Neuronal stem cell (in vitro differentiated cells): Measurements from ENCODE around the gene MRPL33.

Source experiments
- DNase-seq: peaks from one replicate; pipeline ENCODE4 v3.0.0-alpha.2; 2013; ENCODE audit warnings: low spot score
- H2AFZ ChIP-seq: one replicate; pipeline ENCODE4 v1.6.1; 2013; ENCODE audit warnings: mild to moderate bottlenecking, low read length, inconsistent platforms
- H2AK5ac ChIP-seq: 2 replicates; pipeline ENCODE4 v1.6.1; 2013; ENCODE audit warnings: low read depth, mild to moderate bottlenecking, inconsistent platforms, low read length, moderate library complexity, mixed read lengths
- H2BK120ac ChIP-seq: 2 replicates; pipeline ENCODE4 v1.6.1; 2013; ENCODE audit warnings: low read depth, mild to moderate bottlenecking, inconsistent platforms, low read length, moderate library complexity, mixed read lengths
- H2BK12ac ChIP-seq: one replicate; pipeline ENCODE4 v1.6.1; 2013; ENCODE audit warnings: low read length, inconsistent platforms
- H2BK15ac ChIP-seq: 2 replicates; pipeline ENCODE4 v1.6.1; 2013; ENCODE audit warnings: mild to moderate bottlenecking, low read length, inconsistent platforms, mixed read lengths
- H2BK5ac ChIP-seq: one replicate; pipeline ENCODE4 v1.6.1; 2013; ENCODE audit warnings: inconsistent platforms, mild to moderate bottlenecking, low read length, moderate library complexity
- H3K14ac ChIP-seq: one replicate; pipeline ENCODE4 v1.6.1; 2013; ENCODE audit warnings: low read length, inconsistent platforms
- H3K18ac ChIP-seq: 2 replicates; pipeline ENCODE4 v1.6.1; 2013; ENCODE audit warnings: low read length, inconsistent platforms
- H3K23ac ChIP-seq: 2 replicates; pipeline ENCODE4 v1.6.1; 2013; ENCODE audit warnings: low read depth, mild to moderate bottlenecking, mixed read lengths, low read length, inconsistent platforms; ENCODE audit not compliant: poor library complexity
- H3K27ac ChIP-seq: replicated peaks from 3 replicates; pipeline ENCODE4 v1.5.1; 2013; ENCODE audit warnings: low read length, inconsistent platforms
- H3K27me3 ChIP-seq, 3 experiments: 2 replicates each; pipeline ENCODE4 v1.6.1; 2013; ENCODE audit warnings: low read length in 3 of 3, mild to moderate bottlenecking in 2 of 3, inconsistent platforms in 1 of 3, low read depth in 1 of 3, mixed read lengths in 1 of 3, moderate library complexity in 1 of 3; ENCODE audit not compliant: control insufficient read depth in 3 of 3, insufficient read depth in 3 of 3
- H3K36me3 ChIP-seq, 2 donors: replicated peaks in 1 of 2; 2 replicates each; pipeline ENCODE4 v1.6.1; 2013; ENCODE audit warnings: low read length in 2 of 2; ENCODE audit not compliant: control insufficient read depth in 2 of 2, insufficient read depth in 2 of 2
- H3K4ac ChIP-seq: 2 replicates; pipeline ENCODE4 v1.6.1; 2013; ENCODE audit warnings: inconsistent platforms, mild to moderate bottlenecking, low read length, moderate library complexity
- H3K4me1 ChIP-seq, 2 donors: 1 replicate in 1 of 2; 2 replicates in 1 of 2; pipeline ENCODE4 v1.6.1; 2013; ENCODE audit warnings: low read length in 2 of 2, low read depth in 1 of 2; ENCODE audit not compliant: control insufficient read depth in 2 of 2, insufficient read depth in 1 of 2
- H3K4me2 ChIP-seq: one replicate; pipeline ENCODE4 v1.6.1; 2013; ENCODE audit warnings: mild to moderate bottlenecking, low read length, inconsistent platforms; ENCODE audit not compliant: insufficient read depth, poor library complexity, severe bottlenecking
- H3K4me3 ChIP-seq, 2 donors: 2 replicates each; pipeline ENCODE4 v1.5.1; 2013; ENCODE audit warnings: low read length in 2 of 2, mild to moderate bottlenecking in 2 of 2, inconsistent platforms in 1 of 2, moderate library complexity in 1 of 2
- H3K79me1 ChIP-seq: one replicate; pipeline ENCODE4 v1.6.1; 2013; ENCODE audit warnings: low read depth, mild to moderate bottlenecking, inconsistent platforms, low read length, moderate library complexity
- H3K9ac ChIP-seq: one replicate; pipeline ENCODE4 v1.6.1; 2013; ENCODE audit warnings: mild to moderate bottlenecking, low read depth, low read length, inconsistent platforms; ENCODE audit not compliant: poor library complexity
- H3K9me3 ChIP-seq, 2 donors: replicated peaks in 1 of 2; 2 replicates each; pipeline versions ENCODE3 to v1.6.1; 2013; ENCODE audit warnings: low read length in 2 of 2, mild to moderate bottlenecking in 2 of 2, inconsistent platforms in 1 of 2, low read depth in 1 of 2, mixed read lengths in 1 of 2, moderate library complexity in 1 of 2; ENCODE audit not compliant: control insufficient read depth in 2 of 2, insufficient read depth in 1 of 2
- H4K8ac ChIP-seq: one replicate; pipeline ENCODE4 v1.6.1; 2013; ENCODE audit warnings: low read depth, mild to moderate bottlenecking, inconsistent platforms, low read length, moderate library complexity
- H4K91ac ChIP-seq: one replicate; pipeline ENCODE4 v1.6.1; 2013; ENCODE audit warnings: low read length, low read depth, mild to moderate bottlenecking, inconsistent platforms; ENCODE audit not compliant: poor library complexity
- WGBS, 2 donors: extraction: QIAGEN DNeasy Blood & Tissue Kit; methylation state at CpG; one replicate each; pipeline ENCODE4 v1.1.7; 2013; ENCODE audit warnings: missing lambda C conversion rate in 2 of 2, mixed read lengths in 1 of 2; ENCODE audit not compliant: insufficient read length in 2 of 2, insufficient replicate concordance in 1 of 2; ENCODE audit errors: extremely low coverage in 2 of 2; 5-methylcytosine and 5-hydroxymethylcytosine counted together

The MRPL33 gene

GRCh38 chr2:27795868-27796277, 24.4 kb downstream of the MRPL33 start:
- H2BK12ac ChIP-seq, result no peak overlapping the region

DNA sequence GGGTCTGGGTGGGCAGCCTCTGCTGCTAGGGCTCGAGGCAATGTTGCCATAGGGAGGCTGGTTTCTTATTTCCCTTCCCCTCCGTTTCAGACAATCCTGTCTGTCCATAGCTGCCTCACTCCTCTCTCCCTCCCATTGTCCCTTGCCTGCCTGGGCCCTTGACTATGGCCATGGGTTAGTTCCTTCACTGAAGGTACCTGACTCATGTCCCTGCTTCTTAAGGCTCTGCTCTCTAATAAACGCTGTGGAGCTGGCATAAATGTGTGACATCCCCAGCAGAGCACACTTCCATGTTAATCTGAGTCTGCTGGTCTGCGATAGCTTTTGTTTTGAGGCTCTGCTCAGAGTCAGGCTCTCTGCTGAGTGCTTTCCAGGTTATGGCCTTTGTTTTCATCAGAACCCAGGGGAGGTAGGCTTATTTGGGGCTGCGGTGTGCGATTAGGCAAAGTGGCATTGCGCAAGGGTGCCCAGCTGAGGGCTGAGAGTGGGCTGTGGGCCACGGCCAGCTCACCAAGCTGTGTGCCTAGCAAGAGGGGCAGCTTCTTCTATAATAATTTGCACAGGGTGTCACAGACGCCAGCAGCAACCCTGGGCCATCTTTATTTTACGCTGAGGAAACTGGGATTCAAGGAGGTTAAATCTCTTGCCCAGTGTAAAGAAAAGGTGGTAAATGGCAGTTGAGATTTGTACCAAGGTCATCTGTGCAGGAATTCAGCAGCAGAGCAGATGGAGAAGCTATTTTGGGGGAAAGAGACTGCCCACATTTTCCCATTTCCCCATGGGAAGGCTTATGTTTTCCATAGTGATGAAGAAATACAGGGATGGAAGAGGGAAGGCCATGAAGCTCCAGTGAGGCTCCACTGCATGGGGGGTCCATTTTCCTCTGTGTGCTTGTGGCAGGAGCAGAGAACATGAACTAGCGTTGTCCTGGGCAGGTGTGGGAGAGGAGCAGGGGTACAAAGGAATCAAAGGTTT, 25.6 kb downstream of the MRPL33 start:
- Histone ChIP-seq H3K4me2 (no peak overlapping the region), H3K4me3 (no peak overlapping the region), H2AFZ (no peak overlapping the region), H3K36me3 (no peaks in the 10 kb centered on the region), H3K27ac (no peak overlapping the region), H3K79me1 (peaks cover 3% of the 10 kb centered on the region), H2AK5ac (no peak overlapping the region), H3K4me1 (peaks cover 20 to 27% of the 10 kb centered on the region in 2 donors), H2BK15ac (no peak overlapping the region), H4K91ac (no peak overlapping the region), H3K9me3 (peaks cover 0 to 2% of the 10 kb centered on the region in 2 donors), H3K27me3 (no peaks in the 10 kb centered on the region), H3K14ac (no peak overlapping the region), H4K8ac (no peak overlapping the region), H2BK5ac (no peak overlapping the region), H2BK120ac (no peak overlapping the region), H3K4ac (no peak overlapping the region), H2BK12ac (no peak overlapping the region), H3K18ac (no peak overlapping the region), H3K23ac (no peak overlapping the region), H3K9ac (no peak overlapping the region)
- DNase-seq, result no peak
- WGBS, 2 donors, result no CpG with 5 or more reads among the region's 11 CpGs

More at GRCh38 chr2:27795868-27796277, 24.4 kb downstream of the MRPL33 start:
- DNase-seq, result no peak
- Histone ChIP-seq H3K27ac (no peak overlapping the region), H3K4me2 (no peak overlapping the region), H2BK15ac (no peak overlapping the region), H2BK120ac (no peak overlapping the region), H3K23ac (no peak overlapping the region), H3K4me1 (peaks cover 19 to 27% of the 10 kb centered on the region in 2 donors), H3K79me1 (peaks cover under 1% of the 10 kb centered on the region), H2AFZ (peak overlapping the region; percentile 64), H3K14ac (no peak overlapping the region), H3K9ac (no peak overlapping the region), H2BK5ac (no peak overlapping the region), H3K4me3 (no peak overlapping the region), H3K18ac (no peak overlapping the region), H4K91ac (no peak overlapping the region), H3K27me3 (no peaks in the 10 kb centered on the region), H4K8ac (no peak overlapping the region), H3K36me3 (no peaks in the 10 kb centered on the region), H2AK5ac (no peak overlapping the region), H3K9me3 (peaks cover 0 to under 1% of the 10 kb centered on the region in 2 donors), H3K4ac (no peak overlapping the region)
- no CpG with 5 or more reads among the region's 4 CpGs for WGBS, 2 donors

- H3K23ac ChIP-seq, result no peak overlapping the region
- peaks cover 0 to 2% of the 10 kb centered on the region in 2 donors for H3K9me3 ChIP-seq
- H3K4me2 ChIP-seq, result no peak overlapping the region
- no peak overlapping the region for H3K4ac ChIP-seq
- H2BK5ac ChIP-seq, result no peak overlapping the region
- no CpG with 5 or more reads among the region's 4 CpGs for WGBS, 2 donors
- H2BK15ac ChIP-seq, result no peak overlapping the region
- H3K4me3 ChIP-seq, result no peak overlapping the region
- no peak overlapping the region for H2BK120ac ChIP-seq
- peaks cover 20 to 25% of the 10 kb centered on the region in 2 donors for H3K4me1 ChIP-seq
- H4K8ac ChIP-seq, result no peak overlapping the region
- H3K79me1 ChIP-seq, result peaks cover 3% of the 10 kb centered on the region
- H2AFZ ChIP-seq, result no peak overlapping the region
- H3K36me3 ChIP-seq, result no peaks in the 10 kb centered on the region
- no peaks in the 10 kb centered on the region for H3K27me3 ChIP-seq
- H3K9ac ChIP-seq, result no peak overlapping the region
- H3K27ac ChIP-seq, result no peak overlapping the region
- no peak overlapping the region for H3K18ac ChIP-seq
- H2BK12ac ChIP-seq, result no peak overlapping the region
- H2AK5ac ChIP-seq, result no peak overlapping the region
- no peak for DNase-seq
- no peak overlapping the region for H4K91ac ChIP-seq
- H3K14ac ChIP-seq, result no peak overlapping the region
Measured at GRCh38 chr2:27797841-27798240, 26.3 kb downstream of the MRPL33 start.

DNA sequence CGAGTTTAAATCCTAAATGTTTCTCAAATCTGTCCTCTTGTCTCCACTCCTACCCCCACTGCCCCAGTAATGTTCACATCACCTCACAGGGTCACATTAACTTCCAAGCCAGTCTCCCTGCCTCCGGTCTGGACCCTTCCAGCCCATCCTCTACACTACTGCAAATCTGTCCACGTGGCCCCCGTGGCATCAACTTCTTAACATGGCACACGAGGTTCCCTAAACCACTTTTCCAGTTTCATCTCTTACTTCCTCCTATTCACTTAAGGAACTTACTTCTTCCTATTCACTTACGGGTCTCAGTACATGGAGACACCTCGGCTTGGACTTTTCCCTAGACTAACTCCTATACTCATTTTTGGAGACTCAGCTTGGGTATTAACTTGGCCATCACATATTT, 27.0 kb downstream of the MRPL33 start:
- Histone ChIP-seq H3K27me3 (no peaks in the 10 kb centered on the region), H3K18ac (peak overlapping the region; percentile 44), H2AFZ (no peak overlapping the region), H3K9ac (no peak overlapping the region), H4K91ac (no peak overlapping the region), H2BK5ac (no peak overlapping the region), H2AK5ac (no peak overlapping the region), H3K9me3 (peaks cover 0 to 2% of the 10 kb centered on the region in 2 donors), H4K8ac (no peak overlapping the region), H3K14ac (no peak overlapping the region), H2BK15ac (no peak overlapping the region), H3K79me1 (peaks cover 3% of the 10 kb centered on the region), H2BK12ac (no peak overlapping the region), H3K36me3 (no peaks in the 10 kb centered on the region), H2BK120ac (no peak overlapping the region), H3K23ac (no peak overlapping the region), H3K4me1 (peaks cover 20 to 25% of the 10 kb centered on the region in 2 donors), H3K4me3 (no peak overlapping the region), H3K27ac (no peak overlapping the region), H3K4me2 (no peak overlapping the region), H3K4ac (no peak overlapping the region)
- no CpG with 5 or more reads among the region's 7 CpGs for WGBS, 2 donors
- DNase-seq, result no peak
